CD14-positive monocyte (primary cell): Measurements from ENCODE around the gene B4GALT1. TPM values are rescaled to one million over a fixed set of nuclear protein-coding genes. Genes with fewer than 3 reads are reported as not detected.

Experiments
- DNase-seq, 3 donors: peaks; one replicate each; pipeline ENCODE4 v3.0.0-alpha.2; 2011 to 2022
- H2AFZ ChIP-seq: 2 replicates; pipeline ENCODE4 v1.6.0; 2012; ENCODE audit warnings: mild to moderate bottlenecking, low read depth, low read length, inconsistent platforms; ENCODE audit not compliant: insufficient read depth, poor library complexity, severe bottlenecking
- H3K27ac ChIP-seq, 2 donors: 1 replicate in 1 of 2; 2 replicates in 1 of 2; pipeline ENCODE4 v1.5.1; 2012 to 2013; ENCODE audit warnings: low read length in 2 of 2, control low read depth in 1 of 2, inconsistent platforms in 1 of 2, low read depth in 1 of 2, mild to moderate bottlenecking in 1 of 2
- H3K27me3 ChIP-seq, 2 donors: one replicate each; pipeline versions ENCODE4 v1.6.0 to v1.6.1; 2011 to 2013; ENCODE audit warnings: low read length in 2 of 2; ENCODE audit not compliant: control insufficient read depth in 2 of 2, insufficient read depth in 2 of 2
- H3K36me3 ChIP-seq, 2 donors: replicated peaks in 1 of 2; 1 replicate in 1 of 2; 2 replicates in 1 of 2; pipeline versions ENCODE4 v1.5.1 to v1.6.1; 2012 to 2013; ENCODE audit warnings: low read length in 2 of 2, control low read depth in 1 of 2, inconsistent platforms in 1 of 2, mild to moderate bottlenecking in 1 of 2; ENCODE audit not compliant: insufficient read depth in 2 of 2, control insufficient read depth in 1 of 2
- H3K4me1 ChIP-seq, 2 donors: 1 replicate in 1 of 2; 2 replicates in 1 of 2; pipeline versions ENCODE4 v1.5.1 to v1.6.1; 2012 to 2013; ENCODE audit warnings: low read length in 2 of 2, control low read depth in 1 of 2, inconsistent platforms in 1 of 2, mild to moderate bottlenecking in 1 of 2, moderate library complexity in 1 of 2; ENCODE audit not compliant: insufficient read depth in 2 of 2, control insufficient read depth in 1 of 2
- H3K4me2 ChIP-seq: replicated peaks from 2 replicates; pipeline ENCODE3; 2012; ENCODE audit warnings: low read length, moderate library complexity, mild to moderate bottlenecking; ENCODE audit not compliant: poor library complexity, severe bottlenecking; ENCODE audit errors: extremely low read depth
- H3K4me3 ChIP-seq, 3 experiments: fragments of 200-600 bp in 1 of 3; sonication (generic) in 1 of 3; replicated peaks in 1 of 3; 1 replicate in 2 of 3; 2 replicates in 1 of 3; pipeline ENCODE4 v1.5.1; 2011 to 2013; ENCODE audit warnings: low read length in 3 of 3, mild to moderate bottlenecking in 3 of 3, control low read depth in 2 of 3, low read depth in 2 of 3, inconsistent platforms in 1 of 3, moderate library complexity in 1 of 3
- H3K79me2 ChIP-seq: 2 replicates; pipeline ENCODE4 v1.6.0; 2012; ENCODE audit warnings: mild to moderate bottlenecking, control low read depth, inconsistent platforms, low read length, moderate library complexity; ENCODE audit not compliant: insufficient read depth
- H3K9ac ChIP-seq: 2 replicates; pipeline ENCODE4 v1.6.0; 2017; ENCODE audit warnings: low read length, mild to moderate bottlenecking; ENCODE audit not compliant: insufficient read depth, poor library complexity, severe bottlenecking
- H3K9me3 ChIP-seq, 2 donors: replicated peaks in 1 of 2; 1 replicate in 1 of 2; 2 replicates in 1 of 2; pipeline versions ENCODE4 v1.5.1 to v1.6.1; 2012 to 2013; ENCODE audit warnings: low read length in 2 of 2, control low read depth in 1 of 2; ENCODE audit not compliant: control insufficient read depth in 1 of 2, insufficient read depth in 1 of 2
- H4K20me1 ChIP-seq: 2 replicates; pipeline ENCODE4 v1.6.0; 2012; ENCODE audit warnings: mild to moderate bottlenecking, low read length, control low read depth, moderate library complexity; ENCODE audit not compliant: insufficient read depth
- H3K27ac Mint-ChIP-seq, 7 donors: one replicate each; pipeline ENCODE4 v1.8.0; 2020; ENCODE audit warnings: mild to moderate bottlenecking in 7 of 7, mixed read lengths in 7 of 7, moderate library complexity in 6 of 7, inconsistent platforms in 2 of 7
- H3K27me3 Mint-ChIP-seq, 3 donors: one replicate each; pipeline ENCODE4 v1.8.0; 2021 to 2022; ENCODE audit warnings: low read depth in 3 of 3, mild to moderate bottlenecking in 3 of 3, mixed read lengths in 3 of 3, moderate library complexity in 3 of 3, inconsistent platforms in 1 of 3
- H3K36me3 Mint-ChIP-seq, 2 donors: one replicate each; pipeline ENCODE4 v1.8.0; 2020; ENCODE audit warnings: mixed read lengths in 2 of 2, inconsistent platforms in 1 of 2, mild to moderate bottlenecking in 1 of 2
- H3K4me1 Mint-ChIP-seq: one replicate; pipeline ENCODE4 v1.8.0; 2020; ENCODE audit warnings: mild to moderate bottlenecking, mixed read lengths
- H3K4me3 Mint-ChIP-seq, 2 donors: one replicate each; pipeline ENCODE4 v1.8.0; 2020; ENCODE audit warnings: mild to moderate bottlenecking in 2 of 2, mixed read lengths in 2 of 2, moderate library complexity in 1 of 2
- H3K9me3 Mint-ChIP-seq, 7 donors: one replicate each; pipeline ENCODE4 v1.8.0; 2020 to 2022; ENCODE audit warnings: mixed read lengths in 7 of 7, mild to moderate bottlenecking in 6 of 7, moderate library complexity in 6 of 7, inconsistent platforms in 2 of 7
- WGBS: methylation state at CpG from one replicate; pipeline ENCODE4 v1.1.5; 2013; ENCODE audit warnings: missing lambda C conversion rate; ENCODE audit not compliant: insufficient coverage; 5-methylcytosine and 5-hydroxymethylcytosine counted together
- intact Hi-C, 2 donors: fragments of 100-400 bp; cut with micrococcal nuclease; formaldehyde crosslinking; loops; one replicate each; pipeline versions ENCODE4 v1.15.0 to v1.15.1; 2023
- polyA plus RNA-seq, 3 donors: library from polyadenylated mRNA; depleted of rRNA in 1 of 3; unstranded in 2 of 3; stranded (reverse) in 1 of 3; fragments of 300-500 nt in 2 of 3; fragments of >200 nt in 1 of 3; fragmentation: Illumina TruSeq in 2 of 3; gene quantifications; 1 replicate in 2 of 3; 2 replicates in 1 of 3; pipeline ENCODE4 v1.2.3, GENCODE V29; 2012 to 2021
- TF ChIP-seq, protein P1 (sequence below): fragments of 200-600 bp; IDR thresholded peaks from one replicate; pipeline ENCODE4 v1.8.0; 2022; ENCODE audit warnings: antibody characterized with exemption, mild to moderate bottlenecking

The B4GALT1 gene
- polyA plus RNA-seq, 3 donors, result 27.6 to 53.7 (median 38.6) TPM

DNA sequence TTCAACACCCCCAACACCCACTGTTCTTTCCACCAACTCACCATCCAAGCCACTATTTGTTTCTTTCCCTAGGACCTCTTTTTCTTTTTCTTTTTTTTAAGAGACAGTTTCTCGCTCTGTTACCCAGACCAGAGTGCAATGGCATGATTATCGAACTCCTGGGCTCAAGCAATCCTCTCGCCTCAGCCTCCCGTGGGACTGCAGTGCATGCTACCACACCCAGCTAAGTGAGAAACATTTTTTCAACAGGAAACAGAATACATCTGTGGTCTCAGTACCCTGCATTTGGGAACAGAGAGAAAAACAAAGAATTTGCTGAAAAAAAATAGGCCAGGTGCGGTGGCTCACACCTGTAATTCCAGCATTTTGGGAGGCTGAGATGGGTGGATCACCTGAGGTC, 24.6 kb downstream of the B4GALT1 start:
- Histone ChIP-seq H4K20me1 (peaks cover 100% of the 10 kb centered on the region), H3K4me2 (no peak overlapping the region), H3K9me3 (no peaks in the 10 kb centered on the region), H3K4me3 (no peak overlapping the region), H3K27ac (no peak overlapping the region), H3K4me1 (peaks cover 43 to 75% of the 10 kb centered on the region in 2 donors), H3K27me3 (no peaks in the 10 kb centered on the region), H3K9ac (no peak overlapping the region), H3K79me2 (peaks cover 100% of the 10 kb centered on the region), H2AFZ (no peak overlapping the region), H3K36me3 (peaks cover 0 to 18% of the 10 kb centered on the region in 2 donors)
- Mint-ChIP-seq H3K27ac (peak overlapping the region in 2 of 7 donors; percentile 38 to 54), H3K27me3 (peaks cover 0 to 3% (median 1%) of the 10 kb centered on the region in 3 donors), H3K4me3 (no peak overlapping the region), H3K4me1 (peaks cover 90% of the 10 kb centered on the region), H3K36me3 (peaks cover 37 to 47% of the 10 kb centered on the region in 2 donors), H3K9me3 (no peaks in the 10 kb centered on the region)
- WGBS, result 67% methylated on average over 3 of the region's 5 CpGs
- TF ChIP-seq, protein P1, sequence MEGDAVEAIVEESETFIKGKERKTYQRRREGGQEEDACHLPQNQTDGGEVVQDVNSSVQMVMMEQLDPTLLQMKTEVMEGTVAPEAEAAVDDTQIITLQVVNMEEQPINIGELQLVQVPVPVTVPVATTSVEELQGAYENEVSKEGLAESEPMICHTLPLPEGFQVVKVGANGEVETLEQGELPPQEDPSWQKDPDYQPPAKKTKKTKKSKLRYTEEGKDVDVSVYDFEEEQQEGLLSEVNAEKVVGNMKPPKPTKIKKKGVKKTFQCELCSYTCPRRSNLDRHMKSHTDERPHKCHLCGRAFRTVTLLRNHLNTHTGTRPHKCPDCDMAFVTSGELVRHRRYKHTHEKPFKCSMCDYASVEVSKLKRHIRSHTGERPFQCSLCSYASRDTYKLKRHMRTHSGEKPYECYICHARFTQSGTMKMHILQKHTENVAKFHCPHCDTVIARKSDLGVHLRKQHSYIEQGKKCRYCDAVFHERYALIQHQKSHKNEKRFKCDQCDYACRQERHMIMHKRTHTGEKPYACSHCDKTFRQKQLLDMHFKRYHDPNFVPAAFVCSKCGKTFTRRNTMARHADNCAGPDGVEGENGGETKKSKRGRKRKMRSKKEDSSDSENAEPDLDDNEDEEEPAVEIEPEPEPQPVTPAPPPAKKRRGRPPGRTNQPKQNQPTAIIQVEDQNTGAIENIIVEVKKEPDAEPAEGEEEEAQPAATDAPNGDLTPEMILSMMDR, result no peak
- no peak for DNase-seq
- intact Hi-C loops, result no loop called here

DNA sequence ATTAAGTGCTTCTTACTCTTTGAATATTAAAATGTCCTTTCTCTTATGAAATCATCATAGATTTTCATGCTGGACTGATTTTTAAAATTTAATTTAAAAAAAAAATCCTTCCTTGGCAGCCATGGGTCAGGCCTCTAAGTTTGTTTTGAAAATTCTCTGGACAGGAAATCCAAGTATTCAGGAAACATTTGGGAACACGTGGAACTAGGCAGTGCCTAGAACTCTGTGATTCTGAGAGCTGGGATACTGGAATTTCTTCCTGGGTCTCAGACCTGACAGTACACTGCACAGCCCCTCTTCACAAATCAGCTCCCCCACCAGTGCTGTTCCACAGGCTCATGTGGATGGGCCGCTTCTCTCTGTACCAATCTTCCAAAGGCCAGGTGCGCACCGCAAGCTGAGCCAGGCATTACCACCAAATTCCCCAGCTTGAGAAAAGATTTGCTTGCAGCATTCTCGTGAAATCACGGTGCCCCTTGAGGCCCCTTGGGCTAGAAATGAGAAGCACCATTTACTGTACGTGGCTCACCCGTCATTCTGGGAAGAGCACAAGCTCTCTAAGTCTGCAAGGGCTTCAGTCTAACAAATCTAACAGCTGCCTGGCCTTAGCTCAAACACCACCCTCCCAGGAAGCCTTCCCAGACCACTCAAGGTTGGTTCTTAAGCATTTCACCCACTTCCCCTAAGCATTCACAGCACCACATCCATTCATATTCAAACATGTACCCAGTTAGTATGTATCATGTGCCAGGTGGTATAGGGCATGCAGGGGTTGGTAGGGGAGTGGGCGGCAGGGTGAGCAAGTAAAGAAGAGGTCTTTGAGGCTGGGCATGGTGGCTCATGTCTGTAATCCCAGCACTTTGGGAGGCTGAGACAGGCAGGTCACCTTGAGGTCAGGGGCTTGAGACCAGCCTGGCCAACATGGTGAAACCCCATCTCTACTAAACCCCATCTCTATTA, 26.5 kb downstream of the B4GALT1 start:
- peaks cover 96% of the 10 kb centered on the region for H3K79me2 ChIP-seq
- H3K4me3 Mint-ChIP-seq, result no peak overlapping the region
- H3K27ac ChIP-seq, result peak overlapping the region in 1 of 2 donors; percentile 21
- WGBS, result 77% methylated on average over 7 of the region's 9 CpGs
- peaks cover 57 to 80% of the 10 kb centered on the region in 2 donors for H3K4me1 ChIP-seq
- peaks cover 31% of the 10 kb centered on the region in 2 donors for H3K36me3 Mint-ChIP-seq
- peaks cover 0 to 18% of the 10 kb centered on the region in 2 donors for H3K36me3 ChIP-seq
- peak overlapping the region in 3 of 7 donors; percentile 52 to 75 (median 55) for H3K27ac Mint-ChIP-seq
- TF ChIP-seq, protein P1, result no peak
- H3K9ac ChIP-seq, result no peak overlapping the region
- H3K9me3 ChIP-seq, result no peaks in the 10 kb centered on the region
- no peaks in the 10 kb centered on the region for H3K27me3 ChIP-seq
- H3K4me1 Mint-ChIP-seq, result peaks cover 90% of the 10 kb centered on the region
- intact Hi-C loops, result no loop called here
- H3K27me3 Mint-ChIP-seq, result peaks cover 0 to 3% (median 0%) of the 10 kb centered on the region in 3 donors
- H3K9me3 Mint-ChIP-seq, result no peaks in the 10 kb centered on the region
- no peak overlapping the region for H3K4me2 ChIP-seq
- H2AFZ ChIP-seq, result no peak overlapping the region
- DNase-seq, result no peak
- peaks cover 100% of the 10 kb centered on the region for H4K20me1 ChIP-seq
- no peak overlapping the region for H3K4me3 ChIP-seq
